IMR-90 (cell line): Measurements from ENCODE around the gene CCR9. TPM values are rescaled to one million over a fixed set of nuclear protein-coding genes. Genes with fewer than 3 reads are reported as not detected.
"Not testable (repeated sequence)": the region's sequence is repeated elsewhere in the genome, so short reads cannot be mapped to it uniquely, and the experiment has no call there.

ENCODE experiments used
- ATAC-seq: fragments of 200-7000 bp; cut with Tn5 transposase; 2 replicates; pipeline ENCODE4 v1.9.1; 2020; ENCODE audit warnings: low read depth, mild to moderate bottlenecking, moderate library complexity
- BruUV-seq: library from RNA; stranded (reverse); fragments of 400-500 nt; replicated peaks from 2 replicates; lab custom pipeline; 2021; lab: Mats Ljungman, UMichigan
- CTCF ChIA-PET: fragments of 300-600 bp; formaldehyde crosslinking; extraction: SDS; loops from one replicate; lab custom pipeline; 2021; ENCODE audit warnings: antibody characterized with exemption; lab: Yijun Ruan, JAX
- POLR2A ChIA-PET: fragments of 300-600 bp; sonication (Branson Sonifier 250); formaldehyde crosslinking; loops from one replicate; lab custom pipeline; 2022; ENCODE audit warnings: antibody characterized with exemption; ENCODE audit not compliant: unreplicated experiment; lab: Charles Lee
- DNase-seq: peaks from one replicate; pipeline ENCODE4 v3.0.0; 2013
- H2AFZ ChIP-seq: replicated peaks from 2 replicates; pipeline ENCODE3; 2013; ENCODE audit warnings: low read length, mild to moderate bottlenecking; ENCODE audit not compliant: poor library complexity
- H2AK5ac ChIP-seq: 2 replicates; pipeline ENCODE4 v1.6.1; 2013; ENCODE audit warnings: low read depth, low read length, inconsistent platforms
- H2AK9ac ChIP-seq: replicated peaks from 2 replicates; pipeline ENCODE3; 2013; ENCODE audit warnings: mild to moderate bottlenecking, low read depth, low read length, moderate library complexity; ENCODE audit not compliant: poor library complexity
- H2BK120ac ChIP-seq: 2 replicates; pipeline ENCODE4 v1.6.1; 2013; ENCODE audit warnings: low read depth, low read length, inconsistent platforms
- H2BK15ac ChIP-seq: 3 replicates; pipeline ENCODE4 v1.6.1; 2013; ENCODE audit warnings: low read depth, low read length, inconsistent platforms
- H2BK20ac ChIP-seq: 2 replicates; pipeline ENCODE4 v1.6.1; 2013; ENCODE audit warnings: low read depth, mild to moderate bottlenecking, inconsistent platforms, low read length, moderate library complexity
- H2BK5ac ChIP-seq: 2 replicates; pipeline ENCODE4 v1.6.1; 2013; ENCODE audit warnings: mild to moderate bottlenecking, low read depth, low read length, inconsistent platforms; ENCODE audit not compliant: poor library complexity, severe bottlenecking
- H3K14ac ChIP-seq: replicated peaks from 2 replicates; pipeline ENCODE4 v1.6.1; 2013; ENCODE audit warnings: low read depth, low read length, inconsistent platforms
- H3K18ac ChIP-seq: 2 replicates; pipeline ENCODE4 v1.6.1; 2013; ENCODE audit warnings: low read depth, low read length, control low read depth
- H3K23ac ChIP-seq: 2 replicates; pipeline ENCODE4 v1.6.1; 2013; ENCODE audit warnings: low read depth, low read length, inconsistent platforms
- H3K27ac ChIP-seq: 2 replicates; pipeline ENCODE4 v1.5.1; 2013; ENCODE audit warnings: mild to moderate bottlenecking, control low read depth, low read length; ENCODE audit not compliant: insufficient read depth
- H3K27me3 ChIP-seq: 2 replicates; pipeline ENCODE4 v1.6.1; 2013; ENCODE audit warnings: low read length; ENCODE audit not compliant: control insufficient read depth, insufficient read depth
- H3K36me3 ChIP-seq: 2 replicates; pipeline ENCODE4 v1.6.1; 2013; ENCODE audit warnings: low read length, mixed read lengths; ENCODE audit not compliant: control insufficient read depth, insufficient read depth
- H3K4ac ChIP-seq: 2 replicates; pipeline ENCODE4 v1.6.1; 2013; ENCODE audit warnings: low read depth, low read length, inconsistent platforms
- H3K4me1 ChIP-seq: 2 replicates; pipeline ENCODE4 v1.6.1; 2013; ENCODE audit warnings: low read length, mixed read lengths; ENCODE audit not compliant: control insufficient read depth, insufficient read depth
- H3K4me2 ChIP-seq: 2 replicates; pipeline ENCODE4 v1.6.1; 2013; ENCODE audit warnings: low read depth, mild to moderate bottlenecking, control low read depth, low read length, moderate library complexity
- H3K4me3 ChIP-seq: 2 replicates; pipeline ENCODE4 v1.5.1; 2013; ENCODE audit warnings: low read depth, mild to moderate bottlenecking, control low read depth, low read length, moderate library complexity; ENCODE audit not compliant: insufficient read depth
- H3K56ac ChIP-seq: 2 replicates; pipeline ENCODE4 v1.6.1; 2013; ENCODE audit warnings: low read length, inconsistent platforms; ENCODE audit not compliant: insufficient read depth; ENCODE audit errors: extremely low read depth
- H3K79me1 ChIP-seq, 2 experiments: 2 replicates each; pipeline ENCODE4 v1.6.1; 2013; ENCODE audit warnings: low read length in 2 of 2, inconsistent platforms in 1 of 2, low read depth in 1 of 2
- H3K9ac ChIP-seq: 2 replicates; pipeline ENCODE4 v1.6.1; 2013; ENCODE audit warnings: low read depth, low read length, control low read depth
- H3K9me1 ChIP-seq: 2 replicates; pipeline ENCODE4 v1.6.1; 2013; ENCODE audit warnings: low read length, inconsistent platforms; ENCODE audit not compliant: insufficient read depth
- H3K9me3 ChIP-seq: 2 replicates; pipeline ENCODE4 v1.6.1; 2013; ENCODE audit warnings: low read length; ENCODE audit not compliant: control insufficient read depth, insufficient read depth
- H4K20me1 ChIP-seq: 2 replicates; pipeline ENCODE4 v1.6.1; 2013; ENCODE audit warnings: low read length, inconsistent platforms; ENCODE audit not compliant: insufficient read depth
- H4K5ac ChIP-seq: 2 replicates; pipeline ENCODE4 v1.6.1; 2013; ENCODE audit warnings: mild to moderate bottlenecking, low read depth, low read length, control low read depth
- H4K8ac ChIP-seq, 2 experiments: 2 replicates each; pipeline ENCODE4 v1.6.1; 2013; ENCODE audit warnings: low read depth in 2 of 2, low read length in 2 of 2, control low read depth in 1 of 2, inconsistent platforms in 1 of 2
- H4K91ac ChIP-seq: 2 replicates; pipeline ENCODE4 v1.6.1; 2013; ENCODE audit warnings: low read depth, low read length, inconsistent platforms; ENCODE audit not compliant: insufficient read depth
- CEBPB ChIP-seq: IDR thresholded peaks from 2 replicates; pipeline ENCODE4 v1.6.1; 2012; ENCODE audit warnings: low read depth, low read length, improper control_type of control experiment
- MAZ ChIP-seq: IDR thresholded peaks from 2 replicates; pipeline ENCODE4 v1.6.1; 2012; ENCODE audit warnings: low read depth, mild to moderate bottlenecking, low read length, improper control_type of control experiment, moderate library complexity, borderline replicate concordance
- POLR2A ChIP-seq: IDR thresholded peaks from 2 replicates; pipeline ENCODE4 v1.6.1; 2012; ENCODE audit warnings: mild to moderate bottlenecking, low read depth, low read length
- RAD21 ChIP-seq: IDR thresholded peaks from 2 replicates; pipeline ENCODE4 v1.6.1; 2012; ENCODE audit warnings: low read length, improper control_type of control experiment
- RCOR1 ChIP-seq: IDR thresholded peaks from 2 replicates; pipeline ENCODE4 v1.6.1; 2012; ENCODE audit warnings: mild to moderate bottlenecking, low read length, improper control_type of control experiment; ENCODE audit not compliant: insufficient replicate concordance
- WGBS, 2 experiments: methylation state at CpG; one replicate each; pipeline versions ENCODE4 v1.1.5 to v1.1.7; 2013; ENCODE audit warnings: missing lambda C conversion rate in 2 of 2; ENCODE audit not compliant: insufficient read length in 1 of 2; ENCODE audit errors: extremely low coverage in 2 of 2; 5-methylcytosine and 5-hydroxymethylcytosine counted together
- dilution Hi-C: fragments of 300-500 bp; cut with HindIII; formaldehyde crosslinking; loops from one replicate; pipeline ENCODE4 v1.14.3; 2018; ENCODE audit warnings: low sequenced_read_pairs; ENCODE audit not compliant: unreplicated experiment
- in situ Hi-C: fragments of 300-500 bp; cut with MboI; formaldehyde crosslinking; loops from 3 replicates; pipeline ENCODE4 v1.14.3; 2019; ENCODE audit warnings: low sequenced_read_pairs, inconsistent platforms, mixed read lengths
- intact Hi-C: fragments of 100-400 bp; cut with micrococcal nuclease; formaldehyde crosslinking; loops from 2 replicates; pipeline ENCODE4 v1.10.0; 2022
- polyA plus RNA-seq, 3 experiments: library from polyadenylated mRNA; depleted of rRNA; stranded (reverse); fragments of >200 nt; gene quantifications; 2 replicates each; pipeline ENCODE4 v1.2.3, GENCODE V29; 2012; ENCODE audit warnings: low replicate concordance in 1 of 3
- total RNA-seq: library from RNA; depleted of rRNA; stranded (reverse); fragments of >200 nt; gene quantifications from 2 replicates; pipeline ENCODE4 v1.2.3, GENCODE V29; 2012
- TF ChIP-seq, protein P1 (sequence below): conservative IDR thresholded peaks from 2 replicates; pipeline ENCODE4 v1.5.1; 2012; ENCODE audit warnings: mild to moderate bottlenecking, low read depth, low read length, improper control_type of control experiment

CCR9 gene
- total and polyA plus RNA-seq, 2 of the 4 experiments (the other 2 are of a cell fraction): not detected

DNA sequence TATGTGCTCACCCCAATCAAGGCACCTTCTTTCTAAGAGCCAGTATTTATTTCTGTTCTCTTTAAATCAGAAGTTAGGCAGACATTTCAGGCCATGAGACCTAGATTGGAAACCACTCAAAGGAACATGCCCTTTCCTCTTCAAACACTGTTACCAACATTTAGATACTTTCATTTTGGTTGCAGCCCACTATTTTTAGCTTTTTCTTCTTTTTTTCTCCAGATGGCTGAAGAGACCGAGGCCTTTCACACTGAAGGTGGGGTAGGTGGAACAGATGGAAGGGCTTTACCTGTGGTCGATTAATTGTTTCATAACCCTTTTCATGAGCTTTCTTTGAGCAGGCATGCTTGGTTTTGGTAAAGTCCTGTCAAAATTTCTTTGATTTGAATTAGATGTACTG is 33.5 kb upstream of the CCR9 start:
- Histone ChIP-seq H2AK9ac (no peak overlapping the region), H3K9ac (no peak overlapping the region), H3K4me3 (no peak overlapping the region), H3K23ac (no peak overlapping the region), H4K91ac (no peak overlapping the region), H3K4ac (no peak overlapping the region), H2BK120ac (no peak overlapping the region), H2BK5ac (no peak overlapping the region), H2AK5ac (no peak overlapping the region), H4K5ac (no peak overlapping the region), H3K79me1 (no peaks in the 10 kb centered on the region), H2BK20ac (no peak overlapping the region), H3K14ac (no peak overlapping the region), H2BK15ac (no peak overlapping the region), H3K4me2 (no peak overlapping the region), H4K8ac (no peak overlapping the region), H3K9me1 (no peaks in the 10 kb centered on the region), H3K18ac (no peak overlapping the region), H2AFZ (no peak overlapping the region), H3K36me3 (no peaks in the 10 kb centered on the region), H3K9me3 (no peaks in the 10 kb centered on the region), H3K27ac (no peak overlapping the region), H3K27me3 (peaks cover 33% of the 10 kb centered on the region), H3K56ac (no peak overlapping the region), H3K4me1 (no peaks in the 10 kb centered on the region), H4K20me1 (no peaks in the 10 kb centered on the region)
- dilution Hi-C loops (no loop called here), intact Hi-C loops (no loop called here), in situ Hi-C loops (no loop called here)
- BruUV-seq: no TSS peak
- TF ChIP-seq POLR2A (no peak), RCOR1 (no peak), RAD21 (no peak), MAZ (no peak), CEBPB (no peak)
- TF ChIP-seq, protein P1, sequence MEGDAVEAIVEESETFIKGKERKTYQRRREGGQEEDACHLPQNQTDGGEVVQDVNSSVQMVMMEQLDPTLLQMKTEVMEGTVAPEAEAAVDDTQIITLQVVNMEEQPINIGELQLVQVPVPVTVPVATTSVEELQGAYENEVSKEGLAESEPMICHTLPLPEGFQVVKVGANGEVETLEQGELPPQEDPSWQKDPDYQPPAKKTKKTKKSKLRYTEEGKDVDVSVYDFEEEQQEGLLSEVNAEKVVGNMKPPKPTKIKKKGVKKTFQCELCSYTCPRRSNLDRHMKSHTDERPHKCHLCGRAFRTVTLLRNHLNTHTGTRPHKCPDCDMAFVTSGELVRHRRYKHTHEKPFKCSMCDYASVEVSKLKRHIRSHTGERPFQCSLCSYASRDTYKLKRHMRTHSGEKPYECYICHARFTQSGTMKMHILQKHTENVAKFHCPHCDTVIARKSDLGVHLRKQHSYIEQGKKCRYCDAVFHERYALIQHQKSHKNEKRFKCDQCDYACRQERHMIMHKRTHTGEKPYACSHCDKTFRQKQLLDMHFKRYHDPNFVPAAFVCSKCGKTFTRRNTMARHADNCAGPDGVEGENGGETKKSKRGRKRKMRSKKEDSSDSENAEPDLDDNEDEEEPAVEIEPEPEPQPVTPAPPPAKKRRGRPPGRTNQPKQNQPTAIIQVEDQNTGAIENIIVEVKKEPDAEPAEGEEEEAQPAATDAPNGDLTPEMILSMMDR: no peak
- WGBS, 2 experiments: no CpG with 5 or more reads among the region's 2 CpGs
- ChIA-PET POLR2A (no interaction called here), CTCF (no interaction called here)
- DNase-seq (no peak), ATAC-seq (no peak)

DNA sequence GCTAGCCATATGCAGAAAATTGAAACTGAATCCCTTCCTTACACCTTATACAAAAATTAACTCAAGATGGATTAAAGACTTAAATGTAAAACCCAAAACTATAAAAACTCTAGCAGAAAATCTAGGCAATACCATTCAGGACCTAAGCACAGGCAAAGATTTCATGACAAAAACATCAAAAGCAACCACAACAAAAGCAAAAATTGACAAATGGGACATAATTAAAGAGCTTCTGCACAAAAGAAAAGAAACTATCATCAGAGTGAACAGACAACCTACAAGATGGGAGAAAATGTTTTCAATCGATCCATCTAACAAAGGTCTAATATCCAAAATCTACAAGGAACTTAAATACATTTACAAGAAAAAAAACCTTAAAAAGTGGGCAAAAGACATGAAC is 30.0 kb upstream of the CCR9 start:
- H3K4me3 ChIP-seq, H3K79me1 ChIP-seq, H3K27ac ChIP-seq, H2AK5ac ChIP-seq, H2AFZ ChIP-seq, H3K56ac ChIP-seq, H3K9me1 ChIP-seq, intact Hi-C loops, dilution Hi-C loops, H3K18ac ChIP-seq, H3K4me2 ChIP-seq, ATAC-seq, H3K4ac ChIP-seq, H3K9ac ChIP-seq, H3K4me1 ChIP-seq, H2BK120ac ChIP-seq, in situ Hi-C loops, CTCF ChIA-PET, H4K5ac ChIP-seq, H4K20me1 ChIP-seq, H3K14ac ChIP-seq, H2BK20ac ChIP-seq, H2BK5ac ChIP-seq, H2BK15ac ChIP-seq, POLR2A ChIA-PET, H4K91ac ChIP-seq, H3K36me3 ChIP-seq, H2AK9ac ChIP-seq, H4K8ac ChIP-seq, H3K9me3 ChIP-seq, DNase-seq, H3K23ac ChIP-seq, BruUV-seq: not testable (repeated sequence)
- no CpG with 5 or more reads among the region's 1 CpG for WGBS, 2 experiments
- H3K27me3 ChIP-seq: peaks cover 20% of the 10 kb centered on the region
